RWPE1 (cell line): ENCODE results near the gene CHL1.

Source experiments
- CTCF ChIA-PET: fragments of 350-600 bp; sonication (Branson Sonifier 250); formaldehyde crosslinking; extraction: SDS; loops from one replicate; lab custom pipeline; 2021; lab: Yijun Ruan, JAX
- POLR2A ChIA-PET: fragments of 400-600 bp; formaldehyde crosslinking; extraction: SDS; loops from one replicate; lab custom pipeline; 2020; ENCODE audit warnings: antibody characterized with exemption; ENCODE audit not compliant: low non-redundant PET; lab: Yijun Ruan, JAX
- DNase-seq: peaks from one replicate; pipeline ENCODE4 v3.0.0; 2012; ENCODE audit warnings: low spot score
- H3K27ac ChIP-seq: fragments of 450-650 bp; 2 replicates; pipeline ENCODE4 v1.5.1; 2017
- CTCF ChIP-seq: fragments of 450-650 bp; conservative IDR thresholded peaks from 2 replicates; pipeline ENCODE4 v1.5.1; 2017; ENCODE audit warnings: low read depth, mild to moderate bottlenecking

Gene CHL1

GRCh38 chr3:249587-250262, 53.2 kb downstream of the CHL1 start:
- H3K27ac ChIP-seq: no peak overlapping the region
- POLR2A ChIA-PET: no interaction called here
- TF ChIP-seq CTCF: no peak
- no peak for DNase-seq
- CTCF ChIA-PET: no interaction called here

GRCh38 chr3:256501-256900, 59.9 kb downstream of the CHL1 start:
- ChIA-PET POLR2A (no interaction called here), CTCF (no interaction called here)
- H3K27ac ChIP-seq: no peak overlapping the region
- DNase-seq: no peak
- TF ChIP-seq CTCF: no peak

GRCh38 chr3:257826-258225, 61.3 kb downstream of the CHL1 start:
- no peak for DNase-seq
- ChIA-PET POLR2A (no interaction called here), CTCF (no interaction called here)
- H3K27ac ChIP-seq: no peak overlapping the region
- TF ChIP-seq CTCF: no peak

GRCh38 chr3:260898-261297, 64.3 kb downstream of the CHL1 start:
- ChIA-PET POLR2A (no interaction called here), CTCF (no interaction called here)
- DNase-seq: no peak
- no peak overlapping the region for H3K27ac ChIP-seq
- no peak for TF ChIP-seq CTCF

- ChIA-PET CTCF (no interaction called here), POLR2A (no interaction called here)
- TF ChIP-seq CTCF: no peak
Measured at GRCh38 chr3:263393-263792, 66.8 kb downstream of the CHL1 start.

GRCh38 chr3:264394-265156, 68.0 kb downstream of the CHL1 start:
- no peak overlapping the region for H3K27ac ChIP-seq
- peak; percentile 5 for DNase-seq

More at GRCh38 chr3:263393-263792, 66.8 kb downstream of the CHL1 start:
- no peak for DNase-seq
- no peak overlapping the region for H3K27ac ChIP-seq

More at GRCh38 chr3:264394-265156, 68.0 kb downstream of the CHL1 start:
- CTCF ChIA-PET: no interaction called here
- POLR2A ChIA-PET: no interaction called here
- no peak for TF ChIP-seq CTCF
